Colonic mucosa (tissue), 4 donors: ENCODE measurements around the gene SLC46A2. TPM values are rescaled to one million over a fixed set of nuclear protein-coding genes. Genes with fewer than 3 reads are reported as not detected.

Source experiments
- DNase-seq: peaks from one replicate; pipeline ENCODE4 v3.0.0-alpha.2; 2020
- H3K27ac ChIP-seq: fragments of 200-600 bp; one replicate; pipeline ENCODE4 v1.8.0; 2021
- H3K27me3 ChIP-seq: fragments of 200-600 bp; one replicate; pipeline ENCODE4 v1.8.0; 2021
- H3K36me3 ChIP-seq: fragments of 200-600 bp; one replicate; pipeline ENCODE4 v1.8.0; 2021
- H3K4me1 ChIP-seq: fragments of 200-600 bp; one replicate; pipeline ENCODE4 v1.8.0; 2021; ENCODE audit warnings: mild to moderate bottlenecking
- H3K4me3 ChIP-seq: fragments of 200-600 bp; one replicate; pipeline ENCODE4 v1.8.0; 2021
- H3K9ac ChIP-seq, 2 donors: one replicate each; pipeline ENCODE4 v1.7.0; 2013; ENCODE audit warnings: control low read depth in 2 of 2, low read depth in 2 of 2, low read length in 2 of 2
- H3K9me3 ChIP-seq: fragments of 200-600 bp; one replicate; pipeline ENCODE4 v1.8.0; 2021
- CTCF ChIP-seq: fragments of 200-600 bp; IDR thresholded peaks from one replicate; pipeline ENCODE4 v1.8.0; 2022; ENCODE audit warnings: antibody characterized with exemption, mild to moderate bottlenecking
- intact Hi-C: fragments of 100-400 bp; cut with DNase I; formaldehyde crosslinking; loops from one replicate; pipeline ENCODE4 v1.14.1; 2022
- total RNA-seq, 2 donors: library from RNA; stranded (reverse); fragmentation: NEBNext Ultra II Directional in 1 of 2; extraction: Animal tissue kit (Norgen Biotek cat#: 25700) in 1 of 2; gene quantifications; one replicate each; pipeline ENCODE4 v1.2.1, GENCODE V29; 2021
- donor health status: healthy.
- donor health status: DM: no; HTN: no; CAD: no.
- donor health status: DM: no; HTN: no; CAD: no.

SLC46A2 gene
- total RNA-seq, 2 donors from 2014 or later: not detected

GRCh38 chr9:112831969-112832368 lies 58.7 kb downstream of the SLC46A2 start:
- intact Hi-C loops: no loop called here
- DNase-seq: no peak
- H3K27ac ChIP-seq: peak overlapping the region; percentile 87

GRCh38 chr9:112831281-112831851 lies 59.3 kb downstream of the SLC46A2 start:
- intact Hi-C loops: no loop called here
- Histone ChIP-seq H3K36me3 (no peaks in the 10 kb centered on the region), H3K4me3 (no peak overlapping the region), H3K9ac (peak overlapping the region in 1 of 2 donors; percentile 66), H3K9me3 (no peaks in the 10 kb centered on the region), H3K4me1 (peaks cover 3% of the 10 kb centered on the region), H3K27me3 (no peaks in the 10 kb centered on the region), H3K27ac (peak overlapping the region; percentile 87)
- no peak for TF ChIP-seq CTCF
- peak; percentile 85 for DNase-seq

More at GRCh38 chr9:112831969-112832368, 58.7 kb downstream of the SLC46A2 start:
- Histone ChIP-seq H3K9ac (peak overlapping the region in 1 of 2 donors; percentile 66), H3K27me3 (no peaks in the 10 kb centered on the region), H3K4me1 (peaks cover 7% of the 10 kb centered on the region), H3K4me3 (no peak overlapping the region), H3K9me3 (no peaks in the 10 kb centered on the region), H3K36me3 (no peaks in the 10 kb centered on the region)
- TF ChIP-seq CTCF: no peak

Other genes with a start within 250 kb of the SLC46A2 start
- gene INIP, start 172.8 kb downstream of the SLC46A2 start, total RNA-seq: 10 to 100 TPM; 26.1 to 36.1 TPM
- gene SNX30, start 140.1 kb downstream of the SLC46A2 start, total RNA-seq: 10 to 100 TPM; 17.1 to 30.3 TPM
- under 1 TPM; 0.27 to 0.42 TPM for gene ZNF883, start 121.3 kb upstream of the SLC46A2 start, total RNA-seq
- gene ZFP37, start 165.8 kb upstream of the SLC46A2 start, total RNA-seq: under 1 TPM; 0.64 to 0.80 TPM